NCI-H526 treated with DMSO at 0.1 percent for 48 hours (cell line): ENCODE data around the gene CHD1L.
"Not testable (repeated sequence)": the region's sequence is repeated elsewhere in the genome, so short reads cannot be mapped to it uniquely, and the experiment has no call there.

ENCODE experiments used
- DNase-seq: peaks from one replicate; lab custom pipeline; 2025; lab: John Stamatoyannopoulos, UW

The CHD1L gene

DNA sequence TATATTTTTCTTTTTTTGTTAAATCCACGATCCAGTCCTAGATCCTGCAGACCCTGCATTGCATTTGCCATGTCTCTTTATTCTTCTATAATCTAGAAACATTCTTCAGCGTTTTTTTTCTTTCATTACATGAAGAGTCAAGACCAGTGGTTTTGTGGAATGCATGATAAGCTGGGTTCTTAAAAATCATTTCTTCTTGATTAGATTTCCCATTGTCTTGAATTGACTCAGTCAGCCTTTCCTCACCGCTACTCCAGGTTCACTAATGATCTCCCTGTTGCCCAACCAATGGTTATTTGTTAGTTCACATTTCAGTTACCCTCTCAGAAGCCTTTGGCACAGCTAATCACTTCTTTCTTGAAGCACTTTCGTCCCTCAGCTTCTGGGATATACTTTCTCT lies 25.2 kb downstream of the CHD1L start:
- no peak for DNase-seq

DNA sequence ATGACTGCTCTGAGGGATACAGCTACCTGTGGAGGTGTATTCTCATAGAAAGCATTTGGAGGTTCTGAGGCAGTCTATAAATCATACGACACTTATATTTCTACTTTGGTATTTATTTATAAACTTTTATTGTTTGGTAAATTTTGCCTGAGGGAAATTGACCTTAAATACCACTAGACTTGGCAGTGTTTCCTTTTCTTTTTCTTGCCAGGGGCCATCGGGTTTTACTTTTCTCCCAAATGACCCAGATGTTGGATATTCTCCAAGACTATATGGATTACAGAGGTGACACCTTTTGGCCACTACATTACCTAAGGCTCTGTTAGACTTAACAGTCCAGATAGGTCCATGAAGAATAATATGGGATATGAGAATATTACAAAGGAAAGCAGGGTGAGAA lies 28.2 kb downstream of the CHD1L start:
- no peak for DNase-seq

DNA sequence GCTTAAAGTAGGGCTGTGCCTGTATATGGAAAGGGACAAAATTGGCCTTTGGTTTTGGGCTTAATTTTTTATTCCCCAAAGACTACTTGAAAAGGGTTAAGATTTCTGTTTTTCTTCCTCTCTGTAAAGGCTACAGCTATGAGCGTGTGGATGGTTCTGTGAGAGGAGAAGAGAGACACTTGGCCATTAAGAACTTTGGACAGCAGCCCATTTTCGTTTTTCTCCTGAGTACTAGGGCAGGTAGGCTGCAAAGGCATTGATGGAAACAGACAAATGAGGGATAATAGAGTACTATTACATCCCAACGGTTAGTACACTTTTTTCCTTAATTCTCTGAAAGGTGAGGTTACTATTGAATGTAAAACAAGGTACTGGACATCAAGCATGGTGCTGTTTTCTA lies 29.6 kb downstream of the CHD1L start:
- no peak for DNase-seq

DNA sequence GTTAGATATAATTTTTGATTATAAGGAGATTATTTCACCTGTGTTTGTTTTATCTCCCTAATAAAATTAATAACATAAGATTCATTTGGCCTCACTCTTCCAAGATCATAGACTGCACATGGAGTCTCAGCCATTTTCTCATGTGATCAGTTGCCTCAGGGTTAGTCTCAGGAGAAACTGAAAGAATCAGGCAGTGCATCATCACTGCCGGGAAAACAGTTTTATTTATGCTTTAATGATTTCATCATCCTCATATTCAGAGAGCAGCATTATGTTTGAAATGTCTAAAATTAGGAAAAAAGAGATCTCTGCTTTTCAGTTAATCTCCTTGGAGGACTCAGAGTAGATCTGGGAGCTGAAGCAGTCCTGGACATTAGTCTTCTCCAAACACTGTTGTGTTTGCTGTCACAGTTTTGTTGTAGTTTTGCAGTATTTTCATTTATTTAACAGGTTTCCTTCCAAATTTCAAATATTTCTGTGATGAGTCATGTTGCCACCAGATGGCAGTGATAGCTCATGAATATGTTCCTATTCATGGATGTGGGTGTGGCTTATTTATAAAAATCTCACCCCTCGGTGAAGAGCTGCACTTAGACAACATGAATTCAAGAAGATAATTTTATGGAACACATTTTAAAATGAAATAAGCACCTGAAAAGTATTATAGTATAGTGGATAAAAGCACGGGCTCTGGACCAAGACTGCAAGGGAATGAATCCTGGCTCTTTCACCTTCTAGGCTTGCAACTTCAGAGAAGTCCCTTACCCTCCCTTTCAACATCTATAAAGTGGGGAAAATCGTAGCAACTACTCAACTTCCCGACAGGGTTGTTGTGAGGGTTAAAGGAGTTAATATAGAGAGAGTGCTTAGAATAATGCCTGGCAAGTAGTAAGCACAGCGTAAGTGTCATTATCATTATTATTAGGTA lies 31.2 kb downstream of the CHD1L start:
- DNase-seq: peak; percentile 81

DNA sequence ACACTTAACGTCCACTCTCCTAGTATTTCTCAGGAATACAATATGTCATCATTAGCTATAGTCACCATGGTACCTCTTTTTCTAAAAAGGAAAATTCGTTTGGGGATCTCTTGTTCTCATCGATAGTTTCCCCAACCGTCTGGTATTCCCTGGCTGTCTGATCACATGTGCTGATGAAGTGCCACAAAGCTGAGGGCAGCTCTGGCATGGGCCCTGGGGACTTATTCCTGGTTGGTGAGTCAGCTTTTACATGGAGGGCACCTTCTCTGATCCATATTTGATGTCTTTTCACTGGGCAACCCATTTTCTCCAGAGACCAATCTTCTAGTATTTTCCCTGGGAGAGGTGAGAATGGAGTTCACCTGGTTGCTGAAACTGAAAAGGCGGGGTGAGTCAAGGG lies 39.5 kb downstream of the CHD1L start:
- DNase-seq: no peak

DNA sequence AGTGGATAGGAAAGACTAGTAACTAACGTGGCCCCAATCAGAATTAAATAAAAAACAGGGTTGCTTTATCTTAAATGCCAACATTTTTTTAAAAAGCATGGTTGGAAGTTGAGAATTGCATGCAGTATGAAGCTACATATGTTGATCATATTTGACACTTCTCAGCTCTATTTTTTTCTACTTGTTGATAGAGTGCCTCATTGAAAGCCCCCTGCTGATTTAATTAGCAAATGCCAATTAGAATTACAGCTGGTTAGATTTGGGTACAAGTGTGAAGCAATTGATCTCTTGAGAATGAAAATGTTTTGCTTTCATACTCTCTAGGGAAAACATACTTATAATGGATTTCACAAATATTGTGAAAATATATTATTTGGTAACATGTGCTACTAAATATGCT lies 40.5 kb downstream of the CHD1L start:
- DNase-seq: no peak

DNA sequence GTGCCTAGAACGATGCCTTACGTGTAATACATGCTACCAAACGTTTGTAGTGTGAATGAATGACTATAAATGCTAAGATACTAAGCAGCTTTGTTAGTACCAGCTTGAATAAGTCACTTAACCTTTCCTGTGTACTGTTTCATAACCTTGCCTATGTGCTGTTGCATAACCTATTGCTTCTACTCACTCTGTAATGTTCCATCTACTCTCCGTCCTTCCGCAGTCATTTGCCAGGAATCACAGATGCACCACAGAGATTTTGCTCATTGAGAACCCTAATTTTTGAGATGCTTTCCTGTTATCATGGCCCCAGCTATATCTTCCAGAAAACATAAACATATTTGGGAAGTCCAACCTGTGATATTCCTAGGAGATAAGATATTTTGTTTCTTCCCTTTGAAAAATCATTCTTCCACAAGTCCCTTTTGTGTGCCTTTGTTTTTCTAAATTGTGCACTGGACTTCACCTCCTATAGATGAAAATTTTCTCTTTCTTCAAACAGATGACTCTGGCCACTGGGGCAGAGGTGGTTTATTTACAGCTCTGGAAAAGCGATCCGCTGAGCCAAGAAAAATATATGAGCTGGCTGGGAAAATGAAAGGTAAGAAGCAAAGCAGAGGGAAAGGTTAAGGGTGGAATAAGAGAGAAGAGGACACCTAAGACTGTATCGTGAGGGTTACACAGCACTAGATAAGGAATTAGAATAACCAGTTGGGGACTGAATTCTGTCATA lies 44.8 kb downstream of the CHD1L start:
- DNase-seq: no peak

DNA sequence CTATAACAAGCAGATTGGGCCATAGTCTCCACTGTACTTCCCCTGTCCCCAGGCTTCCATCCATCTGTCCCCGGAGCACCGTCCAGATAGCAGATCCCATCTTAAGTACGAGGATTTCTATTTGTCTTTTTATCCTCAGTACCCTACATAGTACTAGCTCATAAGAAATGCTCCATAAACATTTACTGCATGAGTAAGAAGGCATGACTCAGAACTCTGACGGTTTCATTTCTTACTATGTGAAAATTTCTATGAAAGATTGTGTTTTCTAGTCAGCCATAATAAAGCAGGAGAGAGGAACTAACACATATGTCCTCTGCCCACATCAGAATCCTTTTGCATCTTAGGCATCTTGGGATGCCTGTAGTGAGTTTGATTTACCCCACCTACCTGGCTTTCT lies 49.5 kb downstream of the CHD1L start:
- no peak for DNase-seq

DNA sequence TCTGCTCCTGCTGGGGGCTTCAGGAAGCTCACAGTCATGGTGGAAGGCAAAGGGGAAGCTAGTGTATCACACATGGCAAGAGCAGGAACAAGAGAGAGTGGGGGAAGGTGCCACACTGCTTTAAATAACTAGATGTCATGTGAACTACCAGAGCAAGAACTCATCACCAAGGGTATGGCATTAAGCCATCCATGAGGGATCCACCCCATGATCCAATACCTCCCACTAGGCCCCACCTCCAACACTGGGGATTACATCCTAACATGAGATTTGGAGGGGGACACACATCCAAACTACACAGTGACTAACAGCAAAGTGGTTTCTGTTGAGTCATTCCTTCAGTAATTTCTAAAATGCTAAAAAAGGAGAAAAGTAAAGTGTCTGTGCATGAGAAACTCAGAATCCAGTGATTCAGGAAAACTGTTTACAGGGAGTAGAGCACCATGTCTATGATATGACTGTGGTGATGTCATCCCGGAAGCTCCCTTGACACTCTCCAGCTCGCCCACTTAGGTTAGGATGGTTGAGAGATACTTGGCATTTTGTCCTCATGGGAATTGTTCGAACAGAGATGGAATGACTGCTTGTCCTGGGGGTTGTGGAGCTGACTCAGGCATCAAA lies 50.3 kb downstream of the CHD1L start:
- no peak for DNase-seq

DNA sequence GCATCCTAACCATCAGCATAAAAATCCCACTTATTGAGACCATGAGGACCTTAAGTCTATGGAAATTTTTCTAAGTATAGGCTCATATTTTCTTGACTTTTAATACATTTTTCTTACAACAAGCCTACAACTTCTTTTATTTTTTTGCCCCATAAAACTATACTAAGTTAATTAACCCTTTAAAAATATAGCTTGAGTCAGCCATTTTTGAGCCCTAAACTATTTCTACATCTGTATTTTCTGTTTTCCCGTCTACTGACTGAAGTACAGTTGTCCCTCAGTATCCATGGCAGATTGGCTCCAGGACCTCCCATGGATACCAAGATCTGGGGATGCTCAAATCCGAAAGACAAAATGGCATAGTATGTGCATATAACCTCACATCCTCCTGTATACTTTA lies 55.0 kb downstream of the CHD1L start:
- DNase-seq: no peak

DNA sequence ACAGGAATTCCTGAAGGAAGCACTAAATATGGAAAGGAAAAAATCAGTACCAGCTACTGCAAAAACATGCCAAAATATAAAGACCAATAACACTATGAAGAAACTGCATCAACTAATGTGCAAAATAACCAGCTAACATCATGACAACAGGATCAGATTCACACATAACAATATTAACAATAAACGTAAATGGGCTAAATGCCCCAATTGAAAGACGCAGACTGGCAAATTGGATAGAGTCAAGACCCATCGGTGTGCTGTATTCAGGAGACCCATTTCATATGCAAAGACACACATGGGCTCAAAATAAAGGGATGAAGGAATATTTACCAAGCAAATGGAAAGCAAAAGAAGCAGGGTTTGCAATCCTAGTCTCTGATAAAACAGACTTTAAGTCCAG lies 63.3 kb downstream of the CHD1L start:
- not testable (repeated sequence) for DNase-seq

DNA sequence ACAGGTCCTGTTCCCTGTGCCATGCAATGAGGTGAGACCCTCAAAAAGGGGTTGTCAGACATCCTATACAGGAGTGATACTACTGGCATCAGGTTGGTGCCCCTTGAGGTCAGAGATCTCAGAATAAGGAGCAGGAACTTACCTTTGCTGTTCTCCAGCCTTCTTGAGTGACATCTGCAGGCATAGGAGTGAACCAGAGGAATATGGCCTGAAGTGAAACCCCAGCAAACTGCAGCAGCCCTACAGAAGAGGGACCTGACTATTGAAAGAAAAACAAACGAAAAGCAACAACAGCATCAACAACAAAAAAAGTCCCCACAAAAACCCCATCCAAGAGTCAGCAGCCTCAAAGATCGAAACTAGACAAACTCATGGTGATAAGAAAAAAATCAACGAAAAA lies 74.5 kb downstream of the CHD1L start:
- DNase-seq: no peak

DNA sequence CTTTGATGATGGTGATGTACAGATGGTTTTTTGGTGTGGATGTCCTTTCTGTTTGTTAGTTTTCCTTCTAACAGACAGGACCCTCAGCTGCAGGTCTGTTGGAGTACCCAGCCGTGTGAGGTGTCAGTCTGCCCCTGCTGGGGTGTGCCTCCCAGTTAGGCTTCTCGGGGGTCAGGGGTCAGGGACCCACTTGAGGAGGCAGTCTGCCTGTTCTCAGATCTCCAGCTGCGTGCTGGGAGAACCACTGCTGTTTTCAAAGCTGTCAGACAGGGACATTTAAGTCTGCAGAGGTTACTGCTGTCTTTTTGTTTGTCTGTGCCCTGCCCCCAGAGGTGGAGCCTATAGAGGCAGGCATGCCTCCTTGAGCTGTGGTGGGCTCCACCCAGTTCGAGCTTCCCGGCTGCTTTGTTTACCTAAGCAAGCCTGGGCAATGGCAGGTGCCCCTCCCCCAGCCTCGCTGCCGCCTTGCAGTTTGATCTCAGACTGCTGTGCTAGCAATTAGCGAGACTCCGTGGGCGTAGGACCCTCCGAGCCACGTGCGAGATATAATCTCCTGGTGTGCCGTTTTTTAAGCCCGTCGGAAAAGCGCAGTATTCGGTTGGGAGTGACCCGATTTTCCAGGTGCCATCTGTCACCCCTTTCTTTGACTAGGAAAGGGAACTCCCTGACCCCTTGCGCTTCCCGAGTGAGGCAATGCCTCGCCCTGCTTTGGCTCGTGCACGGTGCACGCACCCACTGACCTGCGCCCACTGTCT lies 84.6 kb downstream of the CHD1L start:
- DNase-seq: not testable (repeated sequence)

DNA sequence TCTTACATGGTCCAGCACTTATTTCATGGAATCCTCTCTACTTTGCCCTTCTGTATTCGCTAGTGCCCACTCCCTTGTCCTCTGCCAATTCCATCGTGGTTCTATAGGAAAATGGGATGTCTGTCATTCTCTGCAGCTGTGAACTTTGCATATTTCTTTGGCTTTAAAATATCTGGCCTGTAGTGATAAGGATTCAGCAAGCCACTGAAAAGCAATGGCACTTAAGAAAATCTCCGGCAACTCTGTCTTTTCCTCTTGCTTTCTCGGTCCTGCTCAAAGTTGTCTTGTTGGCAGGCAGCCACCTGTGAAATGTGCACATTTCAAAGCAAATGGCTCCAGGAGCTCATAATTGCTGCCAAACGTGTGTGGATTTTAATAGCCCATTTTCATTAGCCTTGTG lies 91.8 kb downstream of the CHD1L start:
- DNase-seq: peak; percentile 21

DNA sequence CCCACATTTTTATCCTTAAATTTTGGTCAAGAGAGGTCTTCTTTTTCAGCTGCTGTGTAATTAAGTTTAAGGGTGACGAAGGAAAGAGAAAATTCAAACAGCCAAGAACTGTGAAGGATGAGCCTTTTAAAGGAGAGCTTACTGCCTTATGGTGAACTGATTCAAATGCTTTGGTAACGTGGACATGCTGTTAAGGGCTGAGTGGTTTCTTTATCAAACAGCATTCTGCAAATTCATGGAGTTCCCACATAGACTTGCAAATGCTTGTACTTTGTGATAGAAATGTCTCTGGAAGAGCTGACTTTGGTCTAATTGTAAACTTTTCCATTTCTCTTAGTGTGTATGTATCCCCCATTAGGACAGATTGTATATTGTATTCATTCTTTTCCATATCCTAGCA lies 93.8 kb downstream of the CHD1L start:
- DNase-seq: no peak

DNA sequence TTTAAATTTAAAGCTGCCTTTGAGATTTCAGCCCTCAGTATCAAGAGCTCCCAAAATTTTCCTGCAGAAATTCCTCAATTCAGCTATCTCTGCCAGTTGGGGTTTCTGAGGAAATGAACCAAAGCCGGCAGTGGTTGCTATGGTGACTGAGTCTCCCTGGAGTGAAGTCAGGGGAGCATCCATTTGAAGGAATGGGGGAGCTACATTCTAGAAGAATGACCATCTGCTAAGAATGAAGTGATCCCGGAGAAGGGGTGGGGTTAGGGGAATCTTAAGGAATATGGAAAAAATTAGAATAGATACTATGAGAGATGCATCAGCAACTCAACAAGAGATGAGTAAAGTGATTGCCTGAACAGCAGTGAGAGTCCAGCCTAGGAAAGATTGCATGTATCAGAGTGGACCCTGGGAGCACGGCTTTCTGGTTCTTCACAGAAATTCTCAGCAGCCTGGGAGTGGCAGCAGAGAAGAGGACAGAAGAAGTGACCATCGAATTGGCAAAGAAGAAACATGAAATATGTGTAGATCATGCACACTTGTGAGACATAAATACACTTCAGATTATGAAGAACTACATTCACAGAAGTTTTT lies 94.7 kb downstream of the CHD1L start:
- no peak for DNase-seq

DNA sequence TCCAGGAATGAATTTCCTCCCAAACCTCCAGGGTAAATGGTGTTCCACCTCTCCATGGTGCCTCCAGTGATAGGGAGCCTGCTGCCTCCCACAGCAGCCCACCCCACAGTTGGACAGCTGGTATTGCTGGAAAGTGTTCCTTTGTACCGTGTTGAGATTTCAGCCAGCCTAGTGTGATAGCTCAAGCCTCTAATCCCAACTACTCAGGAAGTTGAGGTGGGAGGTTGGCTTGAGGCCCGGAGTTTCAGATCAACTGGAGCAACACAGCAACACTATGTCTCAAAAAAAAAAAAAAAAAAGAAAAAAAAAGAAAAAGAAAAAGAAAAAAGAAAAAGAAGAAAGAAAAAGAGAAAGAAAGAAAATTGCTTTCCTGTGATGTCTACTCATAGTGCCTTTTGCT lies 96.1 kb downstream of the CHD1L start:
- no peak for DNase-seq

DNA sequence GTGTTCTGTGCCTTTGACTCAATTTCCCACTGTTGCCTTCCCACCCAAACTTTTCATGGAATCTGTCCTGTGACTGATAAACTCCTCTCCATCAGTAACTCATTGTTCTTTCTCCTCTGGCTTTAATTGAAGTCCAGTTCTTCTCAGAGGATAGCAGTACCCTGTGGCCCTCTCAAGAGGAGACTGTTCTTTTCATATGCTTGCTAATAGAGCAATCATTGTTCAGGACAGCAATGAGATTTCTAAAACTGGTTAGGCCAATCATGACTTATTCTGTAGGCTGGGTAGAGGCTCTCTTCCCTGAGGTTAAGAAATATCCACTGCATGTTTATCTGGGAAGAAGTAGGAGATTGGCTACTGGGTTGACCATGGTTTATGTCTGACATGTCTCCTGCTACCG lies 98.8 kb downstream of the CHD1L start:
- no peak for DNase-seq
